OCI-LY1 (cell line): ENCODE measurements around the gene PCNX1.

Source experiments
- H2AFZ ChIP-seq: fragments of 200-600 bp; sonication (generic), shearing (Covaris generic); 2 replicates; pipeline ENCODE4 v1.6.0; 2014; ENCODE audit warnings: antibody characterized with exemption, mild to moderate bottlenecking, low read length
- H3F3A ChIP-seq: fragments of 200-600 bp; sonication (generic), shearing (Covaris generic); 2 replicates; pipeline ENCODE4 v1.6.0; 2014; ENCODE audit warnings: mild to moderate bottlenecking, antibody characterized with exemption, low read length, moderate library complexity; ENCODE audit not compliant: insufficient read depth
- H3K27ac ChIP-seq: fragments of 200-600 bp; sonication (generic); 2 replicates; pipeline ENCODE4 v1.5.1; 2014; ENCODE audit warnings: low read length, mixed run types, mild to moderate bottlenecking, low read depth; ENCODE audit not compliant: poor library complexity, severe bottlenecking
- H3K27me3 ChIP-seq: fragments of 200-600 bp; sonication (generic); 2 replicates; pipeline ENCODE4 v1.6.0; 2014; ENCODE audit warnings: antibody characterized with exemption, mild to moderate bottlenecking, low read length, moderate library complexity; ENCODE audit not compliant: insufficient read depth
- H3K36me3 ChIP-seq: fragments of 200-600 bp; sonication (generic); 2 replicates; pipeline ENCODE4 v1.6.1; 2014; ENCODE audit warnings: mild to moderate bottlenecking, antibody characterized with exemption, low read length, moderate library complexity, mixed read lengths; ENCODE audit not compliant: insufficient read depth
- H3K4me1 ChIP-seq: fragments of 200-600 bp; sonication (generic); 2 replicates; pipeline ENCODE4 v1.5.1; 2014; ENCODE audit warnings: mild to moderate bottlenecking, low read length, moderate library complexity; ENCODE audit not compliant: insufficient read depth, severe bottlenecking
- H3K4me2 ChIP-seq: fragments of 200-600 bp; sonication (generic), shearing (Covaris generic); 2 replicates; pipeline ENCODE4 v1.6.1; 2014; ENCODE audit warnings: low read length
- H3K4me3 ChIP-seq: fragments of 200-600 bp; sonication (generic); 2 replicates; pipeline ENCODE4 v1.5.1; 2014; ENCODE audit warnings: low read length, low read depth, mild to moderate bottlenecking, mixed read lengths; ENCODE audit not compliant: poor library complexity, severe bottlenecking
- H3K79me2 ChIP-seq: fragments of 200-600 bp; shearing (Covaris generic); 2 replicates; pipeline ENCODE4 v1.6.1; 2016; ENCODE audit warnings: mixed run types, low read length, mixed read lengths; ENCODE audit not compliant: insufficient read depth
- H3K9ac ChIP-seq: fragments of 200-600 bp; sonication (generic), shearing (Covaris generic); 2 replicates; pipeline ENCODE4 v1.6.1; 2014; ENCODE audit warnings: mild to moderate bottlenecking, low read length, mixed read lengths
- H3K9me2 ChIP-seq: fragments of 200-600 bp; sonication (generic), shearing (Covaris generic); 2 replicates; pipeline ENCODE4 v1.6.1; 2014; ENCODE audit warnings: low read depth, mild to moderate bottlenecking, low read length, mixed read lengths
- H3K9me3 ChIP-seq: fragments of 200-600 bp; shearing (Covaris generic); 2 replicates; pipeline ENCODE4 v1.6.1; 2014; ENCODE audit warnings: low read length, mixed read lengths
- H4K20me1 ChIP-seq: fragments of 200-600 bp; sonication (generic), shearing (Covaris generic); 2 replicates; pipeline ENCODE4 v1.6.0; 2016; ENCODE audit warnings: mild to moderate bottlenecking, low read length; ENCODE audit not compliant: insufficient read depth
- CTCF ChIP-seq: fragments of 200-600 bp; sonication (generic), shearing (Covaris generic); IDR thresholded peaks from 2 replicates; pipeline ENCODE4 v1.5.1; 2017; ENCODE audit warnings: mild to moderate bottlenecking, antibody characterized with exemption, low read length, moderate library complexity, mixed read lengths
- EZH2 ChIP-seq: fragments of 200-600 bp; sonication (generic), shearing (Covaris generic); IDR thresholded peaks from 2 replicates; pipeline ENCODE4 v1.8.0; 2017; ENCODE audit warnings: borderline replicate concordance, mixed run types, mild to moderate bottlenecking, antibody characterized with exemption, low read length, moderate library complexity, mixed read lengths

Gene PCNX1

GRCh38 chr14:71048393-71048792 lies 141.1 kb downstream of the PCNX1 start:
- Histone ChIP-seq H3K9me2 (no peaks in the 10 kb centered on the region), H3K4me1 (no peaks in the 10 kb centered on the region), H2AFZ (no peak overlapping the region), H3K27me3 (no peaks in the 10 kb centered on the region), H3K36me3 (peaks cover 17% of the 10 kb centered on the region), H3K79me2 (no peaks in the 10 kb centered on the region), H3K9me3 (no peaks in the 10 kb centered on the region), H3K4me3 (no peak overlapping the region), H3F3A (no peaks in the 10 kb centered on the region), H3K9ac (no peak overlapping the region), H3K27ac (no peak overlapping the region), H3K4me2 (no peak overlapping the region), H4K20me1 (no peaks in the 10 kb centered on the region)
- TF ChIP-seq EZH2 (no peak), CTCF (no peak)

- TF ChIP-seq CTCF (no peak), EZH2 (no peak)
- H3K36me3 ChIP-seq, result peaks cover 6% of the 10 kb centered on the region
These were observed 142.3 kb downstream of the PCNX1 start for GRCh38 chr14:71049435-71050133.

GRCh38 chr14:71050227-71050823 lies 143.1 kb downstream of the PCNX1 start:
- Histone ChIP-seq H3K9me2 (no peaks in the 10 kb centered on the region), H3K36me3 (peaks cover 5% of the 10 kb centered on the region; the same call in 1 of the 2 replicates)

More at GRCh38 chr14:71049435-71050133, 142.3 kb downstream of the PCNX1 start:
- Histone ChIP-seq H3K4me1 (no peaks in the 10 kb centered on the region), H2AFZ (no peak overlapping the region), H3K27me3 (no peaks in the 10 kb centered on the region), H3K9ac (no peak overlapping the region), H3K4me3 (no peak overlapping the region), H3K27ac (no peak overlapping the region), H3F3A (no peaks in the 10 kb centered on the region), H3K9me2 (no peaks in the 10 kb centered on the region), H3K4me2 (no peak overlapping the region), H3K9me3 (no peaks in the 10 kb centered on the region), H4K20me1 (no peaks in the 10 kb centered on the region), H3K79me2 (no peaks in the 10 kb centered on the region)

More at GRCh38 chr14:71050227-71050823, 143.1 kb downstream of the PCNX1 start:
- no peak overlapping the region for H2AFZ ChIP-seq
- no peaks in the 10 kb centered on the region for H3K27me3 ChIP-seq
- H4K20me1 ChIP-seq, result no peaks in the 10 kb centered on the region
- H3K27ac ChIP-seq, result no peak overlapping the region
- H3K4me2 ChIP-seq, result no peak overlapping the region
- H3K4me1 ChIP-seq, result no peaks in the 10 kb centered on the region
- no peaks in the 10 kb centered on the region for H3K9me3 ChIP-seq
- H3K9ac ChIP-seq, result no peak overlapping the region
- no peaks in the 10 kb centered on the region for H3K79me2 ChIP-seq
- H3F3A ChIP-seq, result no peaks in the 10 kb centered on the region
- H3K4me3 ChIP-seq, result no peak overlapping the region
- TF ChIP-seq EZH2 (no peak), CTCF (peak; percentile 39; the same call in 1 of the 2 replicates)
